DMS53 (cell line): Measurements from ENCODE around the gene PLXND1.

Source experiments
- DNase-seq: peaks from one replicate; lab custom pipeline; 2025; lab: John Stamatoyannopoulos, UW

Gene PLXND1

GRCh38 chr3:129601713-129602112 lies 4.8 kb downstream of the PLXND1 start:
- no peak for DNase-seq

GRCh38 chr3:129600348-129600747 lies 6.1 kb downstream of the PLXND1 start:
- DNase-seq: no peak

GRCh38 chr3:129599607-129600006 lies 6.9 kb downstream of the PLXND1 start:
- peak; percentile 24 for DNase-seq

GRCh38 chr3:129599073-129599472 lies 7.4 kb downstream of the PLXND1 start:
- no peak for DNase-seq

GRCh38 chr3:129598484-129598883 lies 8.0 kb downstream of the PLXND1 start:
- no peak for DNase-seq

DNA sequence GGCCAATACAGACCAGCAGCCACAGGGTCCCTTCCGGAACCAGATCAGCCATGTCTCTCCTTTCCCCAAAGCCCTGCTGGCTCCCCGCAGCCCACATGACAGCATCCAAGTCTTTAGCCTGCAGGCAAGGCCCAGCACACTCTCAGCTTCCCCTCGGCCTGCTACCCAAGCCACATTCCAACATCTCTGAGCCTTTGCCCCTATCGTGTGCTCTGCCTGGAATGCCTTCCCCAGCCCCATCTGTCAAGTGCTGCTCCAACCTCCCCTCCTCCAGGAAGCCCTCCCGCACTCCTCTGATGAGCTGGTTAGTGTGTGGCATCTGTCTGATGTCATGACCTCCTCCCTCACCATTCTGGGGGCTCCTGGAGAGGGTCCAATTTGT lies 8.5 kb downstream of the PLXND1 start:
- DNase-seq: peak; percentile 38

DNA sequence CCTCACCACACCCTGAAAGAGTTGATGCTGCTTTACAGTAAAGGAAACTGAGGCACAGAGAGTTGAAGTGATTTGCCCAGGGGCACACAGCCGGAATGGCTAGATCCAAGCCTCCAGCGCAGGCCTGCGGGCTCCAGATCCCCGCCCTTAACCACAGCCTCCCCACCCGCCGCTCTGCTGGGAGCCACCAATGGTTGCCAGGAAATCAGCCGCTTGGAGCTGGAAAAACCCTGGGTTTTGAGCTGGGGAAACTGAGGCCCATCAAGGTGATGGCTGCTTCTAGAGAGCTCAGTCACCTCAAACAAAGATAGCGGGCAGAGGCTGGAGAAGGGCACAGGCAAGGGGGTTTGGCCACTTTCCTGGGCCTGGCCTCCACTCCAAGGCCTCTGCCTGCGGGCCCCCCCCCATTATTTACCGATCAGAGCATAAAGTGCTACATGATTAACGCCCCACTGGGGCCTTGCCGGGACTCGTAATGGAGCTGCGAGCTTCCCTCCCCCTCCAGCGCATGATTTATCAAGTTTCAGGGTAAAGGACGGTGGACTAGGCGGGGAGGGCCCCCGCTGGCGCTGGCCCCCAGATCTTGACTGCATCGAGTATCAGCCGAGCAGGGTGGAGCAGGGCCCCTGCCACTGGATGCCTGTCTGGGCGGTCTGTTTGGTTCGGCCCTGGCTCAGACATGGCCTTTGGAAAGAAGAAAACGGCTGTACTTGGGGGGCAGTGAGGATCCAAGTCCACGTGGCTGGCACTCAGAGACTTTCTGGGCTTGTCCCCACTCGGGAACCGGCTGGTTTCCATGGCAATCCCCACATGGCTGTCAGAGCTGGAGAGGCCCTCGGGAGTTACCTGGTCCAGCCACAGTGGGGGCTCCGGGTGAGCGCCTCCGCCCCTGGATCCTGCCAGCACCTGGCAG lies 9.1 kb downstream of the PLXND1 start:
- peak; percentile 42 for DNase-seq

GRCh38 chr3:129596194-129597086 lies 10.0 kb downstream of the PLXND1 start:
- DNase-seq: peak; percentile 88

DNA sequence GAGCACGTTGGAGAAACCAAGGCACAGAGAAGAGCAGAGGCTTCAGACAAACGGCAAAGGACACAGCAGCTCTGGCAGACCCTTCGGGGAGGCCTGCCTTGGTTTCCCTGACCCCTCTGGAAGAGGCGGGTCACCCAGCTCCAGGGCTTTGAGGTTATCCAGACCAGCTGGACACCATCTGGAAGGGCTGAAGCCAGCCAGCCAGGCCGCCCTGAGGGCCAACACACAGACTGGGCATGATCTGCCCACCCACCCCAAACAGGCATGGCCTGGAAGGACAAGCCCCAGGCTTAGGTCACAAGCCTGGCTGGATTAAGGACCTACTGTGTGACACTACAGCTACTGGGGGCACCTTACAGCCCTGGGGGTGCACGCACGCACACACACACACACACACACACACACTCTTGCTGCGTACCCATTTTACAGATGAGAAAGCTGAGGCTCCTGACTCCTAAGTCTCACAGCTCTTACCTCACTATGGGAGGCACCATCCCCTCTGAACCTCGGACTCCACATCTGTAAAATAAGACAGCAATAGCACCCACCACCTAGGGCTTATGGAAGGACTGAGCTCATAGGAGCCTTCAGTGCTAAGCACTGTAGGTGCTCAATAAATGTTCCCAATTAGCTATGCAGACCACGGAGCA lies 10.8 kb downstream of the PLXND1 start:
- DNase-seq: no peak

GRCh38 chr3:129594907-129595390 lies 11.5 kb downstream of the PLXND1 start:
- no peak for DNase-seq

DNA sequence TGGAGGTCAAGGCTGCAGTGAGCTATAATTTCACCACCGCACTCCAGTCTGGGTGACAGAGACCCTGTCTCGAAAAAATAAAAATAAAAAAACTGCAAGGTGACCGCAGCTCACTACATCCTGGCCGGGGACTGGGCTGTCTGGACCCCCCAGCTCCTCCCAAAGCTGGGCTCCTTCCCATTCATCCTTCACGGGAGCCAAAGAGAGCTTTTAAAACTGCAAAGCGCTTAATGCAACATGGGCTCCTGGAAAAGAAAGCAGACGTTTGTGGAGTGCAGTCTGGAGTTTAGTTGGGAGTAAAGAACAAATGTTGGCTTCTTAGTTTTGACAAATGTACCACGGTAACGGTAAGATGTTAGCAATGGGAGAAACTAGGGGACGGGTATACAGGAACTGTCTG lies 12.1 kb downstream of the PLXND1 start:
- peak; percentile 47 for DNase-seq

DNA sequence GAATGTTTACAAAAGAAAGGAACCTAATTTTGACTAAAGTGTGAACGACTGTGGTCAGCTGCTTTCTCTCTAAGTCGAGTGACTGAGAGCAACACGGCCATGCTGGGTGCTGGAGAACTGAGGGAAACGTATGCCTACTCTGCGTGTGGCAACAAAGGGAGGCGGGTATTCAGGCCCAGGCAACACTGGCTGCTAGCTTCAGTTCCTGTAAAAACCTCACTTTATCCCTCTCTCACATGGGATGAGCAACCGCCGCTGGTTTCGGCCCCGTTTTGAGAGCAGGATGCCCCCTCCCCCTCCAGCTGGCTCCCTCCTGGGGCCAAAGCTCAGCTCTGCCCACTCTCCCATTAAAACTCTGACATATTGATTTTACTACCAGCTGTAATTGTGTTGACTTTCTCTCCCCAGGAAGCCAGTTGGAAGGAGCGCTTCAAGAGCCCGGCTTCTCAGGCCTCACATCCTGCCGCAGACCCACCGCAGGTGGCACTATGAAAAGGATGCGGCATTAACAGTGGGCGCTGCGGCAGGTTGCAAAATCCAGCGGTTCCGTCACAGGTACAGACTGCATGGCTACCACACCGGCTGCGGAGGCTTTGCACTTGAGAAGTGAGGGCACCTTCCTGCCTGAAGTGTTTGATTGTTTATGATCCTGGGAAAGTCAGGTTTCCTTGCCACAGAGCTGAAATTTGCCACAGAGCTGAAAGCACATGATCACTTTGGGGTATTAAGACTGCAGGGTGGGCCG lies 12.7 kb downstream of the PLXND1 start:
- peak; percentile 96 for DNase-seq

DNA sequence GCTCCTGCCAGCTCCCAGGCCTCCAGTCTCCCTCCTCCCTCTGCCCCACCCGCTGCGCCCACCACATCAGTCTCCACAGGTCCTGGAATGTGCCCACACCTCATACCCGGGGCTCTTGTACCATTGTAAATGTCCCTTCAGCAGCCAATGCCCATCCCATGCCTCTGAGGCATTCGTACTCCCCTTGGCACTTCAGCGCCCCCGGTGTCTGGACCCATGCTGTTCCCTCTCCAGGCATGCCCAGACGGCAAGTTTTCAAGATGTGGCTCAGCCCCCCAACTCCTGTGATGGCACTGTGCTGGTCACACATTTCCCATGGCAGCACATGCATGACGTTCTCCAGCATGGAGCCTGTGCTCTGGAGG lies 13.3 kb downstream of the PLXND1 start:
- DNase-seq: no peak

GRCh38 chr3:129592381-129593131 lies 13.9 kb downstream of the PLXND1 start:
- peak; percentile 67 for DNase-seq

GRCh38 chr3:129591932-129592331 lies 14.5 kb downstream of the PLXND1 start:
- no peak for DNase-seq

GRCh38 chr3:129590215-129590614 lies 16.3 kb downstream of the PLXND1 start:
- no peak for DNase-seq

GRCh38 chr3:129587566-129588210 lies 18.8 kb downstream of the PLXND1 start:
- no peak for DNase-seq

- no peak for DNase-seq
These were observed 19.6 kb downstream of the PLXND1 start for GRCh38 chr3:129586746-129587430.

- DNase-seq: no peak
These were observed 20.4 kb downstream of the PLXND1 start for GRCh38 chr3:129585949-129586657.
